Measurements from ENCODE around the gene SORL1.

The SORL1 gene

GRCh38 chr11:121670805-121671282 is 218.7 kb downstream of the SORL1 start:
- FAIRE-seq: peak; percentile 26

- FAIRE-seq: peak; percentile 94
These were observed 219.4 kb downstream of the SORL1 start for GRCh38 chr11:121671283-121672168.

- no peak for FAIRE-seq
These were observed 220.7 kb downstream of the SORL1 start for GRCh38 chr11:121672630-121673487.

GRCh38 chr11:121681550-121682268 is 229.6 kb downstream of the SORL1 start:
- FAIRE-seq: no peak
